Measurements from ENCODE around the gene LAMA2. TPM values are rescaled to one million over a fixed set of nuclear protein-coding genes. Genes with fewer than 3 reads are reported as not detected.

LAMA2 gene
- total RNA-seq, 6 experiments from 2014 or later: 2.9 to 12.1 (median 6.2) TPM

DNA sequence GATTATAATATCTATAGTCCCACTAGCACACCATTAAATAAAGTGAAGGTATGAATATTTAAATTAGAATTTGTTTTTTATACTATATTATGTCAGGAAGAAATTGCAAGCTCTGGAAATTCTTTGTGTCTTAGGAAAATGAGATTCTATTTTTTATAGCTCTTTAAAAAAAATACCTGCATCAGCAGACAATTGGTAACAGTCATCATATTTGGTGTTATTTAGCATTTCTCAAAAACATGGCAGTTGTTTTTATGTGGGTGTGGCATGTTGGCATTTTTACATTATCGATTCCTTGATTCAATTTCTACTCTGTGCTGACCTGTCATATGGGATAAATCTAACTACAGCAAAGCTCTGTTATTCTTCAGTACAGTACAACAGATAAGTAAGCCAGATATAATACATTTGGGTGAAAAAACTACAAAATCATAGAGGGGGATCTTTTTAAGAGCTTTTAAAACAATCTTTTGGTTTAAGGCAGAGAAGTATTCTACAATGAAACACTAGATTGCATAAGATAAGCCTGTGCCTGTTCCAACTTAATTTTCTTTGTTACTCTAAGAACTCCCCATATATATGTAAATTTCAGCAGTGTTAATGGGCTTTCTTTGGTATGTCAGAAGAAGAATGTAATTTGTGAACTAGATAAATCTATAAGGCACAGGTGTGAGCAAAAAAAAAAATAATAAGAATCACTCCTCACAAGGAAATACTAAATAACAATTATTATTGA lies 71.5 kb downstream of the LAMA2 start:
- Histone ChIP-seq H3K4me1 (no peaks in the 10 kb centered on the region), H3K27me3 (no peaks in the 10 kb centered on the region), H3K27ac (no peak overlapping the region), H3K36me3 (no peaks in the 10 kb centered on the region), H3K4me3 (no peak overlapping the region), H3K9me3 (no peaks in the 10 kb centered on the region)
- ATAC-seq (no peak), DNase-seq (no peak)
- TF ChIP-seq, protein P1, sequence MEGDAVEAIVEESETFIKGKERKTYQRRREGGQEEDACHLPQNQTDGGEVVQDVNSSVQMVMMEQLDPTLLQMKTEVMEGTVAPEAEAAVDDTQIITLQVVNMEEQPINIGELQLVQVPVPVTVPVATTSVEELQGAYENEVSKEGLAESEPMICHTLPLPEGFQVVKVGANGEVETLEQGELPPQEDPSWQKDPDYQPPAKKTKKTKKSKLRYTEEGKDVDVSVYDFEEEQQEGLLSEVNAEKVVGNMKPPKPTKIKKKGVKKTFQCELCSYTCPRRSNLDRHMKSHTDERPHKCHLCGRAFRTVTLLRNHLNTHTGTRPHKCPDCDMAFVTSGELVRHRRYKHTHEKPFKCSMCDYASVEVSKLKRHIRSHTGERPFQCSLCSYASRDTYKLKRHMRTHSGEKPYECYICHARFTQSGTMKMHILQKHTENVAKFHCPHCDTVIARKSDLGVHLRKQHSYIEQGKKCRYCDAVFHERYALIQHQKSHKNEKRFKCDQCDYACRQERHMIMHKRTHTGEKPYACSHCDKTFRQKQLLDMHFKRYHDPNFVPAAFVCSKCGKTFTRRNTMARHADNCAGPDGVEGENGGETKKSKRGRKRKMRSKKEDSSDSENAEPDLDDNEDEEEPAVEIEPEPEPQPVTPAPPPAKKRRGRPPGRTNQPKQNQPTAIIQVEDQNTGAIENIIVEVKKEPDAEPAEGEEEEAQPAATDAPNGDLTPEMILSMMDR (IDR thresholded peaks at IDR 0.05): no peak
- TF ChIP-seq POLR2A (IDR thresholded peaks at IDR 0.05): no peak
- intact Hi-C loops (cut with DNase I): no loop called here
- 64% methylated on average over 1 of the region's 1 CpG for WGBS (ENCODE audit: insufficient coverage, low coverage, low lambda C conversion rate, missing lambda C conversion rate)

DNA sequence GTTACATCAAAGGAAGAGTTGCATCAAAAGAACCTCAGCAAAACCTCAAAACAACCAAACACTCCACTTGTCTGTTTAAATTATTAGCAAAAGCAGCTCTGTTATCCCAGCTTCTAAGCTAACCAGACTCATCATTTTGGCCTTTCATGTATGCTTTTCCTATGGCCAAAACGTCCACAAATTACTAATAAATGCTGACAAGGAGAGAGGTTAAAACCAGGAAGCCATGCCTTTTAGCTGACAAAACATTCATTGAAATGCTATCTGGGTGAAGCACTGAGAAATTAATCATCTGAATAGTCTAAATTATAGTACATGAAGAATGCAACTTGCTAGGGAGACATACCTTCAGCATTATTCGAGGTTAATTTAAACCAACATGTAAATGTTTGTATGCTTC lies 80.6 kb downstream of the LAMA2 start:
- Histone ChIP-seq H3K9me3 (no peaks in the 10 kb centered on the region), H3K4me3 (no peak overlapping the region), H3K27ac (no peak overlapping the region), H3K36me3 (no peaks in the 10 kb centered on the region), H3K4me1 (no peaks in the 10 kb centered on the region), H3K27me3 (no peaks in the 10 kb centered on the region)
- no peak for ATAC-seq
- TF ChIP-seq, protein P1 (IDR thresholded peaks at IDR 0.05): no peak
- no peak for TF ChIP-seq POLR2A (IDR thresholded peaks at IDR 0.05)
- intact Hi-C loops (cut with DNase I): no loop called here
- no peak for DNase-seq
- WGBS (ENCODE audit: insufficient coverage, low coverage, low lambda C conversion rate, missing lambda C conversion rate): 16% methylated on average over 2 of the region's 2 CpGs

DNA sequence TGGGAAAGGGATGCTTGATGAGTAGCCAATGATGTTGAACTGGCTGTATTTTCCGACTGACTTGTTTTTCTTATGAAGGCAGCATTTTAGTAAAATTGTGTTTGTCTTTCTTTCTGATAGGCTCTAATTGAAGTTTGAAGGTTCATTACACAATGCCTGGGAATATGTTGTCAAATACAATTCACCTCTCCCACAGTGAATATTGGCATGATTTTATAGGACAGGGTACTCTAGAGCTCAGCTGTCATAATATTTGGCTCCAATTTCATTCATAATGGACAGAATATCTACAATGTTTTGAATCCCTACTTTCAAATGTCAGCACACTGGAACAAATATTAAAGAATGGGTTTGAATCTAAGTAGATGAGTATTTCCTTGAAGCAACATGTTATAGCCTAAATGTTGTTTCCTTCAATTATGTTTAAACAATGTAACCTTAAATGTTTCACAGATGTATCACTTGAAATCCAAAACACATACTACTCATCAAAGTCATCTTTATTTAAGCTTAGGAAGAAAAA lies 81.4 kb downstream of the LAMA2 start:
- no peak for DNase-seq
- intact Hi-C loops (cut with DNase I): no loop called here
- Histone ChIP-seq H3K4me1 (no peaks in the 10 kb centered on the region), H3K27ac (no peak overlapping the region), H3K4me3 (no peak overlapping the region), H3K27me3 (no peaks in the 10 kb centered on the region), H3K36me3 (no peaks in the 10 kb centered on the region), H3K9me3 (no peaks in the 10 kb centered on the region)
- TF ChIP-seq, protein P1 (IDR thresholded peaks at IDR 0.05): no peak
- TF ChIP-seq POLR2A (IDR thresholded peaks at IDR 0.05): no peak
- no peak for ATAC-seq
- WGBS (ENCODE audit: insufficient coverage, low coverage, low lambda C conversion rate, missing lambda C conversion rate): 47% methylated on average over 1 of the region's 1 CpG

DNA sequence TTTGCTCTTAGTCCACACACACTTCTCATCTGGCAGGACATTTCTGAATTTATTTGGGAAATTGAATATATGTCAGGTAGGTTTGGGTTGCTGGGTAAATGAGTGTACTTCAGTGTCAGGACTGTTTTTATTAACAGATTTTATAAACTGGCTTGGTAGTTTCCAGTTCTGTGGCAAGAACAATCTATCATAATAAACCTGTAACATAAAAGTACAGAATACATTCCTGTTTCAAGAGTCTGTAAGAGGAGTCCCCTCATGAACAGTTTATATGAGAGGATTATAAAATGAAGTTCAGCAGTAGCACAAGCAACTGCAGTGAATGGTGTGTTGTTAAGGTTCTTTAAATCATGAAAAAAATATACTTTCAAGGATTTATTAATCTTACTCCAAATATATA lies 81.8 kb downstream of the LAMA2 start:
- H3K27me3 ChIP-seq: no peaks in the 10 kb centered on the region
- H3K4me1 ChIP-seq: no peaks in the 10 kb centered on the region
- ATAC-seq (no peak), DNase-seq (no peak)
- no peak for TF ChIP-seq POLR2A (IDR thresholded peaks at IDR 0.05)
- TF ChIP-seq, protein P1 (IDR thresholded peaks at IDR 0.05): no peak
- H3K4me3 ChIP-seq: no peak overlapping the region
- no peaks in the 10 kb centered on the region for H3K36me3 ChIP-seq
- H3K27ac ChIP-seq: no peak overlapping the region
- intact Hi-C loops (cut with DNase I): no loop called here
- no peaks in the 10 kb centered on the region for H3K9me3 ChIP-seq

Measured in right lobe of liver (tissue), 6 donors.